GM10266 (cell line): Measurements from ENCODE around the gene HS2ST1.
A peak's percentile ranks its signal among the peaks of the same experiment; 100 is the strongest.

Experiments
- DNase-seq: peaks from one replicate; pipeline ENCODE4 v3.0.0; 2012; ENCODE audit errors: extremely low spot score
- TF ChIP-seq, protein P1 (sequence below): IDR thresholded peaks from 2 replicates; pipeline ENCODE4 v1.5.1; 2012; ENCODE audit warnings: mild to moderate bottlenecking, low read depth; ENCODE audit not compliant: control insufficient read depth, insufficient read depth; ENCODE audit errors: missing control alignments

Gene HS2ST1

DNA sequence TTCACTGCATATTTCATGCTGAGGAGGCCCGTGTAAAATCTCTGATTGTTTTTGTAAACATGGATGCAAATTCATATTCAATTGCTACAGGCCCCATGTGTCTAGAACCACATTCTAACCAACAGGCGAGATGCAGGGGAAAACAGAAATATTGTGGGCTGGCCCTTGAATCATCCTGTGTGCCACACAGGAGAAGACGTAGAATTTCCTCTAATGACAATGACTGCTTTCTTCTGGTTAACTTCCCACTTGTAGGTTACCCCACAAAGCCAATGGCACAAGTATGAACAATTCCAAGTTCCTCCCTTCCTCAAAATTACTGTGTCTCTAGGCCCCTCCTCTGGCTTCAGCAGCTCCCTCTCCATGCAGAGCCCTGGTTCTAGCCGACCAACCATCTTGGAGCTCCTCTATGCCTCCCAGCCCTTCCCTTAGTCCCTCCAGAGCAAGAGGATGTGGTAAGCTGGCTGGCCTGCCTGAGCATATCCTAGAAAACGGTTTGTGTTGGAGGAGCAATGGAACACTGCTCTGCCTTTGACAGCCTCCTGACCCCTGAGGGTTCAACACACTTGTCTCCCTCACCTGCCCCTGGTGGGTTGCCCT, 205.2 kb downstream of the HS2ST1 start:
- TF ChIP-seq, protein P1, sequence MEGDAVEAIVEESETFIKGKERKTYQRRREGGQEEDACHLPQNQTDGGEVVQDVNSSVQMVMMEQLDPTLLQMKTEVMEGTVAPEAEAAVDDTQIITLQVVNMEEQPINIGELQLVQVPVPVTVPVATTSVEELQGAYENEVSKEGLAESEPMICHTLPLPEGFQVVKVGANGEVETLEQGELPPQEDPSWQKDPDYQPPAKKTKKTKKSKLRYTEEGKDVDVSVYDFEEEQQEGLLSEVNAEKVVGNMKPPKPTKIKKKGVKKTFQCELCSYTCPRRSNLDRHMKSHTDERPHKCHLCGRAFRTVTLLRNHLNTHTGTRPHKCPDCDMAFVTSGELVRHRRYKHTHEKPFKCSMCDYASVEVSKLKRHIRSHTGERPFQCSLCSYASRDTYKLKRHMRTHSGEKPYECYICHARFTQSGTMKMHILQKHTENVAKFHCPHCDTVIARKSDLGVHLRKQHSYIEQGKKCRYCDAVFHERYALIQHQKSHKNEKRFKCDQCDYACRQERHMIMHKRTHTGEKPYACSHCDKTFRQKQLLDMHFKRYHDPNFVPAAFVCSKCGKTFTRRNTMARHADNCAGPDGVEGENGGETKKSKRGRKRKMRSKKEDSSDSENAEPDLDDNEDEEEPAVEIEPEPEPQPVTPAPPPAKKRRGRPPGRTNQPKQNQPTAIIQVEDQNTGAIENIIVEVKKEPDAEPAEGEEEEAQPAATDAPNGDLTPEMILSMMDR: no peak

DNA sequence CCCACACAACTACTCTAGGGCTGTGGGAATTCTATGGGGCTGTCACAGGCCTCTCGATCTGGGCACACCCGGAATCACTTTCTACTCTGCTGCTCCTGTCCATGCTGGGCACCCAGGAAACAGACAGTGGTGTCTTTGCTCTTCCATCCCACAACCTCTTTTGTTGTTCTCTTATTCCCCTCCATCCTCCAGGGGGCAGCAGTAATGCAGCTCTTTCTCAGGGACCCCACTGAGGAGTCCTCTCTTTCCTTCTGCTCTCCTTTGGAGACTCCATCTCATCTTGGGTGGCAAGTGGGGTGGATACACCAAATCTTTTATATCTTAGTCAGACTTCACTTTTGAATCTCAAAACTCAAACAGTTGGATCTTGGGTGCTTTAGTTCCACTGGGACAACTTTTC, 206.3 kb downstream of the HS2ST1 start:
- no peak for DNase-seq
- TF ChIP-seq, protein P1: peak; percentile 38

More for the DNA sequence above, 205.2 kb downstream of the HS2ST1 start:
- DNase-seq: no peak

DNA sequence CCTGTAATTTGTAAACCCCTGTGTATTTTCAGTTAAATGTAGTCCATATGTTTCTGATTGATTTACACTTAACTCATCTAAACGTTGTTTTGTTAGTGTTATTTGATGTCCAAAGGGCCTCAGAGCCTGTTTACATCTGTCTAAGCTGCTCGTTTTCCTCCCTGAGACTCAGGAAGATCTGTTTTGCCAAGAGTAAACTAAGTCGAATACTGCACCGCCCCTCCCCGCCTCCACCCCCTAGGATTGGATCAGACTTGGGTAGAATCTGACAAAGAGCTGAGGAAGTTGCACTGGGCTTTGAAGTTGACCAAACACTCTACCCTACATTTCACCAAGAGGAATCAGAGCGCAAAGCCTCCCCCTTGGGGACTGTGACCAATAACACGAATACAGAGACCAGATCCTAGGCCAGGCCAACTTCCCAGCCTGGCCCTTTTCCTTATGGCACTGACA, 207.3 kb downstream of the HS2ST1 start:
- TF ChIP-seq, protein P1: no peak
- DNase-seq: no peak

DNA sequence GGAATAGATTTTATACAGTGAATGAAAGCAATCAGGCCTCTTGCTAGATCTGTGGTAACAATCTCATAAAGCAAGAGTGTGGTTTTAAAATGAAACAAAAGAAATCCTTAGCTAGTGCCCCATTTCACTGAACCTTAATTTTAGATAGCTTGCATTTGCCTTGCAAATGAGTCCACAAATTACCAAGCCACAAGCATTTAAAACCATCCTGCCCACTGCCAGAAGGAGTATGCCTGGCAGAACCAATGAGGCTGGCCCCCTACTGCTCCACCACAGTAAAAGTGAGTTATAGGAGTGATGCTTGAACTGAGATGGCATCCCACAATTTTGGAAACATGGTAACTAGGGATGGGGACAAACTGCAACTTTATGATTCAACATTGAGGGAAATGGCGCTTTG, 207.8 kb downstream of the HS2ST1 start:
- TF ChIP-seq, protein P1: no peak
- no peak for DNase-seq

DNA sequence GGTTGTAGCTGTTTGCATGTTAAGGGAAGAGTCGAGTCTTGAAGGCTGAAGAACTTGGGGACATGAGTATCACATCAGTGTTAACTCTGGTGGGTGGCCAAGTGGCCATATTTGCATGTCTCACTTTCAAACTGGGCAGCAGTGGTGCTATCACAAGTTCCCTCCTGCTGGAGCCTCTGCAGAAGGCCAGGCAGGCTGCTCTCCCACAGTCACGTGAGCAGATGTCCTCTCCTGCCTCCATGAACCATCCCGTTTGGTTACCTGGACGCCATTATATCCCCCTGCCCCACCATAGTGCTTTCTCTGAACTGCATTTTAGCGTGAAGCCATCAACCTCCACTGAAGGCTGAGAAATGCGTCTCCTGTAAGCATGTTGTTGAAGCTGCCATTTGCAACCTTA, 209.2 kb downstream of the HS2ST1 start:
- DNase-seq: no peak
- TF ChIP-seq, protein P1: no peak

DNA sequence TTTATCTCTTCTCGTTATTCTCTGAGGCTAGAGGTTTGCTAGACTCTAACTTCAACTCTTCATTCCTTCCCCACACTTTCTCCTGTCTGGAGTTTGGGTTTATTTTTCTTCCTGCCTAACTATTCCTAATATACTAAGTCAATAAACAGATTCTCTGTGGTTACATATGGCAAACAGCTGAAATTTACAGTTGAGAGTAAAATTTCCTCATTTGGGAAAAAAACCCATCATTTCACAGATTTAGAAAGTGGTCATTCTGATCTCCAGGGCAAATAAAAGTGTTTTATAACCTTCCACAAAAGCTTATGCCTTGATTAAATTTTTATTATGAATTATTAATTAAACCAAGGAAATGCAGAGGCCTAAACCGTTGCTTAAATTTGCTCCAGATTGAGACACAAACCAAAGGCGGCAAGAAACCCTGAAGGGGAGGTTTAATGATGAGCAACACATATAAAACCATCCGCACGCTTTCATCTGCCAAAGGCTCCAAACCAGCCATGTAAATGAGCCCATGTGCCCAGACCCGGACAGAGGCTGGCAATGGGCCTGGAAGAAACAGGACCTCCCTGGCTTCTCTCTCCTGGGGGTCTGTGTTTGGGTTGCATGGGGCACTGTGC, 212.6 kb downstream of the HS2ST1 start:
- DNase-seq: no peak

DNA sequence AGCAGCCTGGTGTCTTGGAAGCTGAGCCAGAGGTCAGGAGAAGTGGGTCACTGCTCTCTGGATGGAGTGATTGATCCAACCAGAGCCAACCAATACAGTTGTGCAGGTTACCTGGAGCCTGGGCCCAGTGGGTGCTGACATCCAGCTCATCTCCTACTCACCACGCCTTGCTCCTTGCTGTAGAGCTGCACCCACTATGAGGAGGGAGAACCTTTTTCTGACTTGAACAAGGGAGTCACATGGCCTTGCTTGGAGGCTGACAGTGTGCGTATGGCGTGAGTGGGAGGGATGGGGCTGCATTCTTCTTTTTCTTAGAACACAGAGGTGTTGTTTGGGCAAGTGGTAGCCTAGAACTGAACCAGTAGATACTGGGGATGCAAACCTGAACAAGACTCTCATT, 213.1 kb downstream of the HS2ST1 start:
- no peak for DNase-seq
- TF ChIP-seq, protein P1: no peak

More for the DNA sequence above, 212.6 kb downstream of the HS2ST1 start:
- TF ChIP-seq, protein P1: no peak
